HG03469 (cell line): ENCODE measurements around the gene SLC25A46.
A peak's percentile ranks its signal among the peaks of the same experiment; 100 is the strongest.
"Not testable (repeated sequence)": the region's sequence is repeated elsewhere in the genome, so short reads cannot be mapped to it uniquely, and the experiment has no call there.

Source experiments
- ATAC-seq: cut with Tn5 transposase; IDR thresholded peaks from one replicate; pipeline ENCODE4 v1.9.1; 2021; ENCODE audit warnings: mild to moderate bottlenecking, moderate library complexity, moderate number of reproducible peaks; ENCODE audit not compliant: unreplicated experiment

The SLC25A46 gene

DNA sequence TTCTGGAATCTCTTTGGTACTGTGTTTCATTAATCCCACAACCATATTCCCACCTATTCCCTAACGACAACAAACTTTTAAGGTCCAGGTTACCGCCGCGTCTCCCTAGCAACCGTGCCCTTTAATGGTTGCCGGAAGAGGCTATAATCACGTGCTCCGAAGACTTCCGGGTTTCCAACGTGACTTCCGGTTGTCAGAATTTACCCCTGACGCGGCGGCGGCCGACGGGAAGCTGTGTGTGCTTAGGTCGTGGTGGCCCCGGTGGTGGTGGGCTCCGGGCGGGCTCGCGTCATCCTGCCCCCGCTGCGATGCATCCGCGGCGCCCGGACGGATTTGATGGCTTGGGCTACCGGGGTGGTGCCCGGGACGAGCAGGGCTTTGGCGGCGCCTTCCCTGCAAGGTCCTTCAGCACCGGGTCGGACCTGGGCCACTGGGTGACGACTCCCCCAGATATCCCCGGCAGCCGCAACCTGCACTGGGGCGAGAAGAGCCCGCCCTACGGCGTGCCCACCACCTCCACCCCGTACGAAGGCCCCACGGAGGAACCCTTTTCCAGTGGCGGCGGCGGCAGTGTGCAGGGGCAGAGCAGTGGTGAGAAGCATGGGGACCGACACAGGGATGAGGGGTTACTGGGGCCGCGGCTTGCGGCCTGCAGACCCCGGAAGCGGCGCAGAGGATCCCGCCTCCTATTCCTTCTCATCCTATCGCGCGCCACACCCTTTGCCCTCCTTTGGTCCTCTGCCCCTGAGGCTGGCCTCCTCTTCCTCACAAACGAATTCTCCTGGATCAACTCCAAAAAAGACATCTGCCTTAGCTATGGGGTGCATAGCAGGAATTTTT is at the start of gene SLC25A46:
TSS of gene SLC25A46 (plus strand) at position 196 of the 840 bp plus-strand sequence. CDS start at position 309, 113 bp downstream.
- ATAC-seq = peak; percentile 91

DNA sequence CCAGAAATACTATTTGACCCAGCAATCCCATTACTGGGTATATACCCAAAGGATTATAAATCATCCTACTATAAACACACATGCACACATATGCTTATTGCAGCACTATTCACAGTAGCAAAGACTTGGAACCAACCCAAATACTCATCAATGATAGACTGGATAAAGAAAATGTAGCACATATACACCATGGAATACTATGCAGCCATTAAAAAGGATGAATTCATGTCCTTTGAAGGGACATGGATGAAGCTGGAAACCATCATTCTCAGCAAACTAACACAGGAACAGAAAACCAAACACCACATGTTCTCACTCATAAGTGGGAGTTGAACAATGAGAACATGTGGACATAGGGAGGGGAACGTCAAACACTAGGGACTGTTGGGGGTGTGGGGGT is 48.2 kb upstream of the SLC25A46 start:
- ATAC-seq = not testable (repeated sequence)

DNA sequence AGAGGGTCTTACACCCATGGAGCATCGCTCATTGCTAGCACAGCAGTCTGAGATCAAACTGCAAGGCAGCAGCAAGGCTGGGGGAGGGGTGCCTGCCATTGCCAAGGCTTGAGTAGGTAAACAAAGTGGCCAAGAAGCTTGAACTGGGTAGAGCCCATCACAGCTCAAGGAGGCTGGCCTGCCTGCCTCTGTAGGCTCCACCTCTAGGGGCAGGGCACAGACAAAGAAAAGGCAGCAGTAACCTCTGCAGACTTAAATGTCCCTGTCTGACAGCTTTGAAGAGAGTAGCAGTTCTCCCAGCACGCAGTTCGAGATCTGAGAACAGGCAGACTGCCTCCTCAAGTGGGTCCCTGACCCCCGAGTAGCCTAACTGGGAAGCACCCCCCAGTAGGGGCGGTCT is 46.1 kb upstream of the SLC25A46 start:
- not testable (repeated sequence) for ATAC-seq

DNA sequence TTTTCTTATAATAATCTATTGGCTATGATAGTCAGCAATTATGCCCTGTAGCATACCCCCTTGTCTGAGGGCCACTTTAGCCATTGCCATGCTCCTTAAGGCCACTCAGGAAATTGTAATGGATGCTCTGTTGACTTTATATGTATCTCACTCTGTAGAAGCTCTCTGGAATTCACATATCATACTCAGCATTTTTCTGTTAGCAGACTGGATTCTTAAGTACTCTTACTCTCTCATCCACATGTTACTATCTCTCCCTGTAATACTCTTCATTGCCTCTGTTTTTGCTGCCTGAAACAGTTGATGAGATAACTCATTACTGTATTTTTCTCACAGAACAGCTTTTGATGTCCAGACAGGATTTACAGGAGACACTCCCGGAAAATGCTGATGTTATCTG is 36.5 kb upstream of the SLC25A46 start:
- no peak for ATAC-seq

DNA sequence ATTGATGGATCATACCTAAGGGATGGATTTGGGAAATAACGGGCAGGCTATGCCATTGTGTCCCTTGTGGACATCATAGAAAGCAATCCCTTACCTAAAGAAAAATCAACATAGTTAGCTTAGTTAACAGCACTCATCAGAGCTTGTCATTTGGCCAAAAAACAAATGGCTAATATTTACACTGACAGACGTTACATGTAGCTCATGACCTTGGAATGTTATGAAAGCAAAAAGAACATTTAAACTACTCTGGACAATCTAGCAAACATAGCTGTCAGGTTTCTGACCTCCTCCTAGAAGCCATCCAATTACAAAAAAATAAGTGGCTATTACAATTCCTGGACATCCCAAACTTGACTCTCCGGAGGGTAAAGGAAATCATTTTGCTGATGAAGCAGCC is 36.1 kb upstream of the SLC25A46 start:
- no peak for ATAC-seq

DNA sequence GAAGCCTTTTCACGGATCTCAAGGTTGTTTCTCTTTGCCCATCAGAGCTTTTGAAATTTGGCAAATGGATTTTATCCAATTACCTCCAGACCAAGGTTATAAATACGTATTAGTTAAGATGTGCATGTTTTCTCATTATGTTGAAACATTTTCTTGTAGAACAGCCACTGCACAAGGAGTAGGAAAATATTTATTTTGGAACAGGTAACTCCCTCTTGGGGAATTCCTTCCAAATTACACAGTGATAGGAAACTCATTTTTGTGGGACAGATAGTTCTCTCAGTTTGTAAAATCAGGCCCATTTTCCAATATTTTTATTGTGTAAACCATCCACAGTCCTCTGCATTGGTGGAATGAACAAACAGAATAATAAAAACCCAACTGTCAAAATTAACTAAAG is 35.3 kb upstream of the SLC25A46 start:
- ATAC-seq = no peak

DNA sequence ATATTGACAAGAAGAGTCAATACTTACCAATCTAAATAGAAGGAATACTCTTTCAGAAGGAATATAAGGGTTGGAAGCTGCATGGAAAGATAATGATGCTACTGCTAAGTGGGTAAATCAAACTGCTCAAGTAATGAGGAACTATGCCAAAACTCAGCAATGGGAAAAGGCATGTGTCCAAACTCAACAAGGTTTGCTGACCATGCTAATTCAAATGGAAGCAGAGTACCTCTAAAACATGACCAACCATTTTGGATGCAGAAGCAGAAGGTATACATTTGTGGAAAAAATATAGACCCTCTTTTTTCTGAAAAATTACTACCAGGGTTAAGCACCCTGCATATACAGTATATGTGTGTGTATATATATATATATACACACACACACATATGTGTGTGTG is 33.5 kb upstream of the SLC25A46 start:
- no peak for ATAC-seq

DNA sequence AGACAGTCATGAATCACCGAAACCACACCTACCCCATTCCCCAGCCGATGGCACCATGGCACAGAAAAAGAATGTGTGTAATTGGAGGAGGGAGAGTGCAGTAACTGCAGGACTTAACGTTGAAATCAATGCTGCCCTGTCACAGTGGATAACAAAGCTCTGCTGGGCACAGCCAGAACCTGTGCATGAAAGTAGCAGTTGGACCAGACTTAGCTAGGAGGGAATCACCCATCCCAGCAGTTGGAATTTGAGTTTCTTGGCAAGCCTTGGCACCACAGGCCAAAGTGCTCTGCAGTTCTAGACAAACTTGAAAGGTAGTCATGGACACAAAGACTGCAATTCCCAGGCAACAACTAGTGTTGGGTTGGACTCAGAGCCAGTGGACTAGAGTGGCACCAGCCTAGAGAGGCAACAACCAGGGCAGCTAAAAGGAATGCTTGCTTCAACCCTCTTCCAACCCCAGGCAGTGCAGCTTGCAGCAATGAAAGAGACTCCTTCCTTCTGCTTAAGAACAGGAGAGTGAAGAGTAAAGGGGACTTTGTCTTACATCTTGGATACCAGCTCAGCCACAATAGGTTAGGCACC is 31.5 kb upstream of the SLC25A46 start:
- ATAC-seq = no peak

DNA sequence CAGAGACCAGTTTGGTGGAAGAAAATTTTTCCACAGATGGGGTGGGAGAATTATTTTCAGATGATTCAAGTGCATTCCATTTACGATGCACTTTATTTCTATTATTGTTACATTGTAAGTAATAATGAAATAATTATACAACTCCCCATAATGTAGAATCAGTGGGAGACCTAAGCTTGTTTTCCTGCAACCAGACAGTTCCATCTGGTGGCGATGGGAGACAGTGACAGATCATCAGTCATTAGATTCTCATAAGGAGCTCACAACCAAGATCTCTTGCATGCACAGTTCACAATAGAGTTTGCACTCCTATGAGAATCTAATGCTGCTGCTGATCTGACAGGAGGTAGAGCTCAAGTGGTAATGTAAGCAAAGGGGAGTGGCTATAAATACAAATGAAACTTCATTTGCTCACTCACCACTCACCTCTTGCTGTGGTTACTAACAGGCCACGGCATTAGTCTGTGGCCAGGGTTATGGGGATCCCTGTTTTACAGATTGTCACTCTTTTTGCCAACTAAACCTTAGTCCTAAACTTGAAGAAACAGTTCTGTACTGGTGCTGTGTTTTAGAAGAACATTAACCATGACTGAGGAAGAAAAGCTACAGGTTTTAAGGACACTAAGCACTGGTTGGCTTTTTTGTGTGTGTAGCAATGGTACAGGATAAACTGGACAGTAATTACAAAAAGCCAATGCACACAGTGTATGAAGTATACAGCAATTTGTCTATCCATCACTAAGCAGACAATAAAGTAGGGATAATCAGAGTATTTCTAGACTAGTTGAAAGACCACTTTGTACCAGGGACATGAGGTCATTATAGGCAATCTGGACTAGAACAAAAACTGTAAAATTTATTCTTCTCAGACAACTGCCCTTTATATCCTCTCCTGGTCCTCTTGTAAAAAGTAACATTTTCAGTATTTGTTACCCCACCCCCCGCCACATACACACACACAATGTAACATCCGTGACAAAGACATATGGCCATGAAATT is 22.3 kb upstream of the SLC25A46 start:
- ATAC-seq = peak; percentile 71

DNA sequence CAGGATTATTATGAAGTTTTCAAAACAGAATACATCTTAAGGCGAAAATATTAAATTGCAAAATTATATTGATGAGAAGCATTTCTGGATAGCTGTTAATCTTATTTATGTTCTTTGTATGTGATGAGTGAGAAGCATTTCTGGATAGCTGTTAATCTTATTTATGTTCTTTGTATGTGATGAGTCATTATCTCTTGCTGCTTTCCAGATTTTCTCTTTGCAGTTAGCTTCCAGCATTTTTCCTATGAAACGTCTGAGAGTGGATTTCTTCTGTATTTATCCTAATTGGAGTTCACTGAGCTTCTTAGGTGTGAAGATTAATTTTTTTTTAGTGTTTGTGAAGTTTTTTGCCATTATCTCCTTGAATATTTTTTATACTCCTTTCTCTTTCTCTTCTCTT is 20.5 kb upstream of the SLC25A46 start:
- no peak for ATAC-seq

DNA sequence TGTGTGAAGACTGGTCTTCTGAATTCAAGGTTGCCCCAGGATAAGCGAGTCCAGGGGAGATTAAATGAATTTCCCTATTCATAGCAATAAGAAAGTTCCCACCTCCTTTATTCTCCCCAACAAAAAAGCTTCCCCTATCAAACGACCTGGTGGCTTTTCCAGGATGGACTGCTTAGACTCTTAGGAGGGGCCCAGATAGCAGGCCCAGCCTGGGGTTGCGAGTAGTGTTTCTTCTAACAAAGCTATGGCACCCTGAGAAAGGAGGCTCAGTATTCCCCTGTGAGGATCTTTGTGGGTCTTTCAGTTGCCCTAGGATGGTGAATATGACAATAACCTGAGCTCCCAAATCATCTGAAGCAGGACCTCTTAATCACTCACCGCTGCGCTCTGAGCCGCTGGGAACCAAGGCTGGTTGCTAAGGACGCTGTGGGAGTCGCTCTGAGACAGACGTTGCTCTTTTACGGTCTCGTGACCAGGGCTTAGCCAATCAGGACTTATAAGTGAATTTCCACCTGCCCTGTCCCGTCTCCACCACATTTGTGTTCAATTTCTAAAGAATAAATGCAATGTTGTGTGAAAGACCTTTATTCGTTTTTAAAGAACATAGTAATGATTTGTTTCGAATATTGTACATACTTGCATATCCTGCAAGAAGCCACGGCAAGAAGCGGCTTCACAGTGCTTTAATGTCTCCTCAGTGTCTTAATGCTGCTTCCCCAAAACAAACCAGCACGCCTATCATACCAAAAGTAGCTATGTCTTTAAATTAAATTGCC is 12.4 kb upstream of the SLC25A46 start, which contains the start of gene TMEM232:
TSS of gene TMEM232 (minus strand) at position 423 of the 776 bp plus-strand sequence. CDS start 59,319 bp downstream, outside the sequence.
- ATAC-seq = peak; percentile 99

DNA sequence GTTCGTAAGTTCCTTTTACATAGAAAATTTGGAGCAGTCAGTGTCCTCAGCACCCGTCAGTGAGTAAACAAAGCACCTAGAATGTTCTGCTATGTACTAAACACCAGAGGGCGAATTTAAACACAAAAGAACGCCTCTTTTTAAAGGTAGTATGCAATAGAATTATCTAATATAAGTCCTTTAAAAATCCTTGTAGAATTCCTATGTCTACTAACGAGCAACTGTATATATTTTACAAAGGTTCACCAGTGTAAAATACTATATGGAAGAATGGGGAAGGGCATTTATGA is 11.8 kb upstream of the SLC25A46 start:
- ATAC-seq = peak; percentile 57

DNA sequence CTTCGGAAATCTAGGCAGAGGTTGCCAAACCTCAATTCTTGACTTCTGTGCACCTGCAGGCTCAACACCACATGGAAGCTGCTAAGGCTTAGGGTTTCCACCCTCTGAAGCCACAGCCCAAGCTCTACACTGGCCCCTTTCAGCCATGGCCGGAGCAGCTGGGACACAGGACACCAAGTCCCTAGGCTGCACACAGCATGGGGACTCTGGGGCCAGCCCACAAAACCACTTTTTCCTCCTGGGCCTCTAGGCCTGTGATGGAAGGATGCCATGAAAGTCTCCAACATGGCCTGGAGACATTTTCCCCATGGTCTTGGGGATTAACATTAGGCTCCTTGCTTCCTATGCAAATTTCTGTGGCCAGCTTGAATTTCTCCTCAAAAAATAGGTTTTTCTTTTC is 7.3 kb upstream of the SLC25A46 start:
- not testable (repeated sequence) for ATAC-seq

DNA sequence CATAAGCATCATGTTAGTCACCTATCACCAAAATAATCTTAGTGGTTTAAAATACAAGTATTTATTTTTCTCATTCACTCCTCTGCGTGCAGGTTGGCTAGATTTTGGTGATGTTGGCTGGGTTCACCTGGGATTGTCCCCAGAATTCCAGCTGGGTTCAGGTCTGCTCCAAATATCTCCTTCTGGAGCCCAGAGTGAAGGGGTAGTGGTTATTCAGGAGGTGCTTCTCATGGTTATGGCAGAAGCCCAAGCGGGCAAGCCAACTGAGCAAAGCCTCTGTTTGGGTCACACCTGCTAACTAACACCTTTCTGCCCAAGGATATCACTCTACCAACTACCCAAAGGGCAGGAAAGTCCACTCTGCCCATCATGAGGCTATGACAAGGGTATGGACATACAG is 4.7 kb upstream of the SLC25A46 start:
- ATAC-seq = no peak

DNA sequence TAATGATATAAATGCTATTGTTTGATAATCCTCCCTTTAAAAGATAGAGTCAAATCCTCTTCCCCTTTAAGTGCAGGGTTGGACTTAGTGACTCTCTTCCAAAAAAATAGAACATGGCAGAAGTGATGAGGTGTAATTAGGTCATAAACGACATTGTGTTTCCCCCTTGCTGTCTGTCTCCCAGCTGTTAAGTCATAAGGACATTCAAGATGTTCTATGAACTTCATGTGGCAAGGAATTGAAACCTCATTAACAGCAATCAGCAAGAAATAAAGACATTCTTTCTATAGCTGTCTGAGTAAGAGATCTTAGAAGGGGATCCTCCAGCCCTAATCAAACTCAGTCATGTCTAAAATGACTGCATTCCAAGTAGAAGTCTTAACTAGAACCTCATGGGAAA is 3.3 kb upstream of the SLC25A46 start:
- no peak for ATAC-seq

DNA sequence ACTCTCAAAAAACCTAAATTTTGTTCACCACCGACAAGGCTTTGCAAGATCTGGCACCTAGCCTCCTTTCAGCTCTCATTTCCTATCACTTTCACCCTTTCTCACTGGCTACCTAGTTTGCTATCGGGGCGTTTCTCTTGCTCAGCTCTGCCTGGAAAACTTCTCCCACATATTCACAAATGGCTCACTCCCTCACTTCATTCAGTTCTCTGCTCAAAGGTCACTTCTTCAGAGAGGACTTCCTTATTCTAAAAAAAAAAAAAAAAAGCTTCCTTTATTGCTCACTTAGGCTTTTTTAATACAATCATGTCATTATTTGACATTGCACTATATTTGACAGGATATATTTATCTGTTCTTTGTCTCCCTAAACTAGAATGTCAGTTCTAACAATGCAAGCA is 2.1 kb upstream of the SLC25A46 start:
- ATAC-seq = no peak

DNA sequence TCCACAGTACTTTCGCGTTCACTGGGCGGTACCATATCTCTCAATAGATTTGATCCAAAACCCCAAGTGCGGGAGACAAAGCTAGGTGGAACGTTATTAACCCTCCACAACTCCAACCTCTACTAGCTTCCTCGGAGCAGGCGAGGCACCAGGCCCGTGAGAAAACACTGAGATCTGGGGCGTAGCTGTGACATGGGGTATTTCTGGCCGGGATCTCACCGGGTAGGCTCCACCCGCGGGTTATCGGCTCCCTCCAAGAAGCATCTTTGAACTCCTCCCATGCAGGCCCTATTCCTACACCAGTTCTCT is 350 bp upstream of the SLC25A46 start:
- peak; percentile 46 for ATAC-seq

DNA sequence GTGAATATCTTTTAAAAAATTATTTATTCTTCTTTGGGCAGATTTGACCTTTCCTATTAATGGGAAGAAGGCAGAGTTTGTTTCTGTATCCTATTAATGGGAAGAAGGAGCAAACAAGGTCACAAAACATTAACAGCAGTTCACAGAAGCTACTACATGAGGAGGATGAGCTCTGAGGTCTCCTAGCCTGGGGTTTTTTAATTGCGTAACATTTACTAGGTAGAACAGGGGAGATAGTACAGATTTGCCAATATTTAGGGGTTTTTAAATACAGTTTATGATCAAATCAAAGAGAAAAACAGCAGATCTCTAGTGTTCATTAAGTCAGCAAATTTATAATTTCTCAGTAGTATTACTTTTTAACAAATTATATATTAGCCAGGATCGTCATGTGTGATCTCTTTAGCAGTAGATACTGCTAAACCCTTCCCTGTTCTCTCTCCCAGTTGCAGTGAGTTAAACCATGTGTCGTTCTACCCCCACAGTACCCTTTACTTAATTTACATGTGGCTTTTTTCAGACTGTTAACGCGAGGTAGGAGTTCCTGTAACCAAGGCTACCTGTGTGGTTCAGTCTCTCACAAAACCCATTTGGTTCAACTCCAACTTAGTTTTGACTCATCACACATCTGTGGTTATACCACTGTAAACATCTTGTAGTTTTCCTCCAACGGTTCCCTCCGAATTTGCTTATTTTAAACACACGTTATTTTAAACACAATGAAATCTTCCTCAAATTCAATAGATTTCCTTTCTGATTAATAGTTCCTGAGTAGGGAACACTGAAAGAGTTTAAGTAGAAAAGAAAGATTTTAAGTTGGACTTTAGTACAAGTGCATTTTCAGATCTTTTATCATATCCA is 13.3 kb downstream of the SLC25A46 start:
- peak; percentile 98 for ATAC-seq

DNA sequence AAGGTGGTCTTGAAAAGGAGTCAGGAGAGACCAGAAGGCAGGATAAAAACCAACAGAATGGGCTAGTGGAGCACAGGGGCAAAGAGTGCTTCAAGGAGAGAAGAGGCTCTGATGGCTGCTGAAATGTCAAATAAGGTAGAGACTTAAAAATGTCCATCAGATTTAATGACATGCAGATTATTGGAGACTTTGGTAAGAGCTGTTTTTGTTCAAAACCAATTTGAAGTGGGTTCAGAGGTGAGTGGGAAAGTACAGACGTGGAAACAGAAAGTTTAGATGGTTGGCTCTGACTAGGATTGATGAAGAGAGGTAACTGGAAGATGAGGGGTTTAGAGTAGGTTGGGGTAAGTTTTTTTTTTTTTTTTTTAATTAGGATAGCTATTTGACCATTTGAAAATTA is 14.1 kb downstream of the SLC25A46 start:
- no peak for ATAC-seq

DNA sequence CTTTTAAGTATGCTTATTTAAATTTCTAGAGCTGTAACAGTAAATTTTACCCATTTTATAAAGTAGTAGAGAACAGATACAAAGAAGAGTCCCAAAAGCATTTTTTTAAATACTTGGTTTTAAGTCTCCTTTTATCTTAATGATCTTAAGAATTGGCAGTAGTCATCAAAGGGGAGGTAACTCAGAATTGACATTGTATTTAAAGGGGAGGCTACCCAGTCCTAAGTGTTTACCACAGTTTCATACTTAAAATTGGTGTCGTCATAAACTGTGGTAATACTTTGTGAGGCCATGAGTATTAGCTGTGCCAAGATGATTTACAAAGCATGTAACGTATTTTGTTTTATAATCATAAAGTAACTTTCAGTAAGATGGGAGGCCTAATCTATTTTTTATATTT is 14.8 kb downstream of the SLC25A46 start:
- ATAC-seq = no peak
